Epidermal melanocyte (primary cell): ENCODE measurements around the gene DAB1.
"Not testable (repeated sequence)": the region's sequence is repeated elsewhere in the genome, so short reads cannot be mapped to it uniquely, and the experiment has no call there.

Source experiments
- DNase-seq: peaks from one replicate; pipeline ENCODE4 v3.0.0; 2011; ENCODE audit warnings: low spot score; ENCODE audit not compliant: insufficient read length

Gene DAB1

DNA sequence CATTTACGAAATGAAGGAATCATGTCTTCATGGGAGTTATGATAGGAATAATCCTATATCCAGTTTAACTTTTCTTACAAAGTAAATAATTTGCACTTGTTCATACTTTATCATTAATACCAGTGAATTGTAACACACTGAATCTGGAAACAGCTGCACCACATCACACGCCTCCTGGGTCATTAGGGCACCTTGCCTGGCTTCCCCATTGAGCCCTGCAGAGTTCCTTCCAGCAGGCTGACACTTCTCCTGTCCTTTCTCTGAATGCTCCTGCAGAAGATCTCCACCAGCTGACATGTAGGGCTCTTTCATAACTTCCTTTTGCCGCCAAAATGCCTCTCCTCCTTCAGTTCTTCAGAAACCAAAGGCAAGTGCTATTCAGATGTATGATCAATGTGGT lies 201.1 kb downstream of the DAB1 start:
- no peak for DNase-seq

DNA sequence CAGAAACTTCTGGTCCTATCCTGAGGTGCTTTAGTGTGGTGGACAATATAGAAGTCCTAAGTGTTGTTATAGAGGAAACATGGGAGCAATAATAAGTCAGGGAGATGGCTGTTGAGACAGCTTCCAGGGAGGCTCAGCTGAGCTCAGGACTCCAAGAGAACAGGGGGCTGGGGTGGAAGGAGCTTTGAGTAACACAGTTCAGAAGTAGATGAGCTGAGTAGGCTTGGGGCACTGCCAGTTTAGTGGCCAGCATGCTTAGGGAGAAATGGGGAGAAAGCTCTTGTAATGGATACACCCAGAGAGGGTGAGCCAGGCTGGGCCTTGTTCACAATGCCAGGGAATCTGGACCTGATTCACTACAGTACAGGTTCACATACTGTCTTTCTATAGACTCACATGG lies 201.6 kb downstream of the DAB1 start:
- no peak for DNase-seq

DNA sequence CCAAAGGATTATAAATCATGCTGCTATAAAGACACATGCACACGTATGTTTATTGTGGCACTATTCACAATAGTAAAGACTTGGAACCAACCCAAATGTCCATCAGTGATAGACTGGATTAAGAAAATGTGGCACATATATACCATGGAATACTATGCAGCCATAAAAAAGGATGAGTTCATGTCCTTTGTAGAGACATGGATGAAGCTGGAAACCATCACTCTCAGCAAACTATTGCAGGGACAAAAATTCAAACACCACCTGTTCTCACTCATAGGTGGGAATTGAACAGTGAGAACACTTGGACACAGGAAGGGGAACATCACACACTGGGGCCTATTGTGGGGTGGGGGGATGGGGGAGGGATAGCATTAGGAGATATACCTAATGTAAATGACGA lies 203.0 kb downstream of the DAB1 start:
- not testable (repeated sequence) for DNase-seq

DNA sequence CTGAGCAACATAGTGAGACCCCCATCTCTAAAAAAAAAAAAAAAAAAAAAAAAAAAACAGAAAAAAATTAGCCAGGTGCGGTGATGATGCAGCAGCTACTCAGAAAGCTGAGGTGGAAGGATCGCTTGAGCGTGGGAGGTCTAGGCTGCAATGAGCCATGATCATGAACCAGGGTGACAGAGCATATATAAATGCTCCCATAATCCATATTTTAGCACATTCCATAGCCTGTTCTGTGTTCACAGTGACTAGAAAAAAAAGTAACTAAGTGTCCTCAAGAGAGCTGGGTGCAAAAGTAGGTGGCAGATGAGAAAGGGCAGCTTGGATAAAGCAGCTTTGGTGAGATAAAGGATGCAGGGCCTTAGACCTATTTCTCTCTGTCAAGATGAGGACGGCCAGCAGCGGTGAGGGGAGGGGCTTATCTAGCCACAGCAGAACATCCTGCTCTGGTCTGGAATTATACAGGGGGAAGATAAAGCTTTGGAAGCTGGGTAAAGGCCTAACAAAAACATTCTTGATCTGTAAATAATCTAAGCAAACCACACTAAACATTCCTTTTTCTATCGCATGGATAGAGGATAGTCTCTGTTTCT lies 205.3 kb downstream of the DAB1 start:
- DNase-seq, result no peak

DNA sequence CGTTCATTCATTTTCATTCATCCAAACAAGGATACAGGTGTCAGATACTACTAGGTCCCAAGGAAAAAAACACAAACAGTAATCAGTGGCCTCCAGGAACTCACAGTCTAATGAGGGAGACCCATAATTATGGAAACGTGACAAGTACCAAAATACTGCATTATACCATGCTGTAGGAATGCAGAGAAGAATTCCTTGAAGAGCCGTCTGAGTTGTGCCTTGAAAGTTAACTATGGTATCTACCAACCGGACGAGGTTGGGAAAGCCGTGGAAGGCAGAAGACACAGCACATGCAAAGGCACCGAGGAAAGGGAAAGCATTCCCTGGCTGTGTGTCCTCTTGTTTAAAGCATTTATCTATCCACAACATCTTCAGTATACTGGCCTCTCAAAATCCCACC lies 206.0 kb downstream of the DAB1 start:
- no peak for DNase-seq

DNA sequence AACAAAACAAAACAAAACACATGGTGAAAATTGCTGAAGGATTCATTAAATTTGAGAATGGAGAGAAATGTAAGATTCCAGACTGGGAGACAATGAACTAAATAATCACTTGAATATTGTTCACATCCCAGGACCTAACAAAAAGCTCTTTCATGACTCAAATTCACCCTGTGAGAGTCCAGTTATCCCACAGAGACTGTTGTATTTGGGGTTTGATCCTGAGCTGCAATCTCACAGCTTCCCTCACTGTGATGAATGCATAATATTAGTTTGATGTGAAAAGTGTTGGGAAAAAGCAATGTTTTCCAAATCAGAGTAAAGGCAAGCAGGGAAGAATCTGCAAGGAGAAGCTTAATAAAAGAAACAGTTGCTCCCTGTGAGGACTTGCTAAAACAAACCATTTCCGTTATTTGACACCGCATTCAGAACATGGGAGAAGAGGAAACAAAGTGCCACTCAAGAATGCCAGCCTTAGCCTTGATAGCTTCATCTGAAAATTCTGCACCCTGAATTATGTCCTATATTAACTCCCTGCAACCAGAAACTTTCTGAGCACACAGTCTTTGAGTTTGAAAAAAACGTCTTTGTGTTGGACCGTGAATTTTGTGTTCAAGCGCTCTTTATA lies 208.8 kb downstream of the DAB1 start:
- no peak for DNase-seq

DNA sequence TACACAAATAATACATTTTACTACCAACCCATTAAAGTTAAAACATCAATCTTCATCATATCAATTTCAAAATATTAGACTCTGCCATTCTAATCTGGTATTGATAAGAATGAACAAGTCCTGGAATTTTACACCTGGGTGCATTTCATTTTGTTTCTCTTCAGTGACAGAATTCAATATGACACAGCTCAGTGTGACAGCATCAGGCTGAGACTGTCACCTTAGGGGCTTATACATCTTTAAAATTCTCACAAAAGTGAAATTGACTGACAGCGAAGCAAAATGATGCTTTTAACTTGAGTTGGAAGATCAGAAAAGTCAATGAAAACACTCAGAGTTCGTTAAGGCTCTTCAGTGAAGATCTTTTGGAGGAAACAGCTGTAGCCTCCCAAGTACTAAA lies 213.0 kb downstream of the DAB1 start:
- DNase-seq, result no peak

DNA sequence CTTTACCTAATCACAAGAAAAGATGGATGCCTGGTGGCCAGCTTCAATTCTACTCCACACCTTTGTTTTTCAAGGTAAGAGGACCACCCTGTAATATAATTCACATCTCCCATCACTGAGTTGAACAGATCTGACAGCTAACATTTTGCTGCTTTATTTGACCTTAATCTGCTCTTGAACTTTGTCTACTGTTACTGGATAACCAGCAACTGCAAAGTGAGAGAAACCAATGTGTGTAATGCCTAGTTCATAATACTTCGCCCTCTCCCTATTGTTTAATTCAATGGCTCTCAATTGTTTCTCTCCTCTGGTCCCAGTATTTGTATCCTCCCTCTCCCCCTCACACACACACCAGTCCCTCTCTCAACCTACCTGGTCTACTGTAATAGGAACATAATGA lies 214.4 kb downstream of the DAB1 start:
- no peak for DNase-seq

DNA sequence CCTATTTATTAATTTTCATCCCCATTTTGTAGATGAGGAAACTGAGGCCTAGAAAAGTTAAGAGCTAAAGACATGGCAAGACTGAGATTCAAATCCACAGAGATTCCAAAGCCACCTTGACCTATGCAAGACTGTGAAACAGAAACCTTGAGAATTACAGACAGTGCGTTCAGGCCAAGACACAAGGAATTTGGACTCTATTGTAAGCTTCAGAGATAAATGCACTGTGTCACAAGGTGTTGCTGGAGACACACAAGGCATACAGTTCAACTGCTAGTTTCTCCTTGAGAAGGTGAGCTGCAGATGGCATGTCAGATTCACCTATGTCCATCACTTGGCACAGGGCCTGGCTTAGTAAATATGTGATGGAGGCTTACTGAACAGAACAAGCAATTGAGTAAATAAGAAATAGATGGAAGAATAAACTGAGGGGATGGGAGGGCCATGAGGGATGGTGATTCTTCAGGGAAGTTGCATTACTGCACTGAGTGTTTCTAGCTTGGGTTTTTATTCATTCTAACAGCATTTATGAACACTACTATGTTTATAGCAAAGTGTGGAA lies 215.0 kb downstream of the DAB1 start:
- no peak for DNase-seq

DNA sequence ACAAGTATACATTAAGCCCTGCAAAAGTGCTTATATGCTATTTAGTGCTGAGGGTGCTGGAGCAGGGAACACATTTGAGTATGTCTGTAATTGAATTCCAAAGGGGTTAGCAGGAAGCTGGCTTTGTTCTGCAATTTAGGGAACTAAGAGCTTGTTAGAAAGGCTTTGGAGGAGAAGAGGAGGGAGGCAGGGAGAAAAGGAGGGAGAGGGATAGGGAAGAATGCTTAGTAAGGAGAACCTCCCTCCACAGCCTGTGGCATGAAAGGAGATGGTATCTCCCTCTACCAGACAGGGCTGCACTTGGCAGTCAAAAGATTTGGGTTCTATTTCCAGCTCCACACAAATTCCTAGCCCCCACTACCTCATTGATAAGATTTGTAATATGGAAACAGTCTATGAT lies 217.8 kb downstream of the DAB1 start:
- no peak for DNase-seq

DNA sequence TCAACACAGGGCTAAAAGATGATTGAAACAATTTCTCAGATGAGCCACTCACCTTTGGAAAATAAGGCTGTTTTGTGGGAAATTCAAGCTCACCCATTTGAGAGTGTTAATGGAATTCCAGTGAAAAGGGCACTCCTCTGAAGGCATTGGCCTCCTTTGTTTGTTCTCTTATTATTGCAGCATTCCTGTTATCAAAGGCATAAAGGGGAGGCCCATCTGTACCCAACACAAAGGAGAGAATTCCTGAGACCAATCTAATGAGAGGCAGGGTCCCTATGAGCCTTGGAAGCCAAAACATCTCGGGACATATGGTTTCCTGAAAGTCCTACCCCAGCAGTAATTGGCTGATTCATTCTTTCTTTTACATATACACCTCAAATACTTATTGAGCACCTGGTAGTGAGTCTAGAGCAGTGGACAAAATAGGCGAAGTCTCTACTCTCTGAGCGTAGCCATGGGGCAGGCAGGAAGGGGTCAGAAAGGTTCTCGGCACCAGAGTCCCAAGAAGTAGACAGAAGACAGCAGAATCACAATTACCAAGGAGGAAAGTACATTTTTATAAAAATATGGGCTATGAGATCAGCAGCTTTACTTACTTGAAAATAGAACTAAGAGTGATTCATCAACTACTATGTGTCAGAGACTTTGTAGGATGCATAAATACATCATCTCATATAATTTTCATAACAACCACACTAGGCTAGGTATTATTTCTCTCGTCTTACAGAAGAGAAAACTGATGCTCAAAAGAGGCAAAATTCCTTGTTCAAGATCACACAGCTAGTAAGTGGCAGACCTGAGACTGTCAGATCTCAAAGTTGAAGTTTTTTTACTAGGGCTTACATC lies 218.7 kb downstream of the DAB1 start:
- no peak for DNase-seq

DNA sequence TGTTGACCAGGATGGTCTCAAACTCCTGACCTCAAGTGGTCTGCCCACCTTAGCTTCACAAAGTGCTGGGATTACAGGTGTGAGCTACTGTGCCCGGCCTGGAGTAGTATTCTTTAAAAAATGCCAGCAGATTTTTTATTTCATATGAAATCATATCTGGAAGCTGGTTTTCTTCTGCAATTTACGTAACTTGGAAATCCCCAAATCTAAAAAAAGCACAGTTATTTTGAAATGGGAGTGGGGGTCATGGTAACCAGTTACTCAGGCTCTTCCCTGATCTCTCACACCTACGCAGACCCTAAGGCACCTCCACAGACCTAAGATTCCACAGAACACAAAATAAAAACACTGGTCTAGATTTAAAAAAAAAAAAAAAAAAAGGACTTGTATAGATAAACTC lies 219.8 kb downstream of the DAB1 start:
- DNase-seq, result no peak

DNA sequence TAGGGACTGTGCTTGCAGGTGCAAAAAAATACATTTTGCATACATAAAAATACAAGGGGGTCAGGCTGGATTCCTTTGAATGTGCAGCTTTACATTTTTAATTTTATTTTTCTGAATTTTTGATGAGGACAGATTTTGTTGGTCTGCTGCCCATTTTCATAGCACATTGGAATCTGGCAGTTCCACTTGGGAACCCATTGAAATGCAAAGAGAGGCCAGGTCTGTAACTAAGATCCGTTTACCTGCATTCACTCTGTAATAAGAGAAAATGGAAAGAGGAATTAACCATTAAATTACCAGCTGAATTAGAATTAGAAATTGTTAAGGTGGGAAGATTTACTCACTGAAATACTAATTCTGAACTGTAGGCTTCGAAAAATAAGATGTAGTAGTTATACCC lies 221.6 kb downstream of the DAB1 start:
- DNase-seq, result no peak

DNA sequence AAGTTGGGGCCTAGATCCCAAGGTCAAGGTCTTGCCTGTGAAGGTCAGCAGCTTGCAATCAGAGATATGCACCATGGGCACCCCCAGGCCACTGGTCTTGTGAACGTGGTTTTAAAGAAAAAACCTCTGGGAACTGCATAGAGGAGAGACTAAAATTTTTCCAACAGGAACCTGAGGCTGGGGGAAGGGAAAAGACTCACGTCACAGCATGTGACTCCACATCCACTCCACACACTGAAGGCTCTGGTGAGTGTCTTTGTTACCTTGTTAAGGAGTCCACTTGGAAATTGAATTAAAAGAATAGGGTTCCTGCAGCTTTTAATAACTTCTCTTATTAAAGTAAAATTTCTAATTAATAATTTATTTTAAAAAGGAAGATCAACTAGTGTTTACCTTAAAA lies 224.9 kb downstream of the DAB1 start:
- DNase-seq, result no peak

DNA sequence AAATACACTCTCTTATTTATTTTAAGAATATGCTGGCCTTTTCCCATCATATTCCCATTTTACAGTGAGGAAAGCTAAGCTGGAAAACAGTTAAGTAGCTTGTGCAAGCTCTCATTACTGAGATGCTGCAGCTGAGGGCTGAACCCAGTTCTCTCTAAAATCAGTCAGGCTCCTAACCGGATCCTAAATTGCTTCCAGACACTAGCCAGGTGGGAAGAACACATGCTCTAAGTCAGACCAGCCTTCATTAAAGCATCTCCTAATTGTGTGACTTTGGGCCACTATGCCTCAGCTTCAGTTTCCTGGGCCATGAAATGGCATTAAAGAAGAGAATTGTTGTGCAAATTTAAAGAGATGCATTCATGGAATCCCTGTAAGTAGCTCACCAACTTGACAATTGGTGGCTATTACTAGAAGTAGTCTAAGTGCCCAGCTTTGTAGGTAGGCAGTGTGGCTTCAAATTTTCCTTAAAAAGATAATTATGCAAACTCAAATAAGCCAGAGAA lies 228.4 kb downstream of the DAB1 start:
- no peak for DNase-seq

DNA sequence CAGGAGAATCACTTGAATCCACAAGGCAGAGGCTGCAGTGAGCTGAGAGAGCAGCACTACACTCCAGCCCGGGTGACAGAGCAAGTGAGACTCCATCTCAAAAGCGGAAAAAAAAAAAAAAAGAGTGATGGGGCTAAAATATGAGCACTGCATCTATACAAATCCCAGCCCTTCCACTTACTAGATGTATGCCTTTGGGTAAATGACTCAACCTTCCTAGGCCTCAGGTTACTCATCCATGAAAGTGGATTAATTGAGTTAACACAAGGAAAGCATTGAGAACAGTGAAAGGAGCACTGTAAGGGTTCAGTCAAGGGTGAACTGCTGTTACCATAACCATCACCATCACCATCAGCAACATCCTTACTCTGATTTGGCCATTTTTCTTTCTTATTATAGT lies 231.6 kb downstream of the DAB1 start:
- DNase-seq, result no peak

DNA sequence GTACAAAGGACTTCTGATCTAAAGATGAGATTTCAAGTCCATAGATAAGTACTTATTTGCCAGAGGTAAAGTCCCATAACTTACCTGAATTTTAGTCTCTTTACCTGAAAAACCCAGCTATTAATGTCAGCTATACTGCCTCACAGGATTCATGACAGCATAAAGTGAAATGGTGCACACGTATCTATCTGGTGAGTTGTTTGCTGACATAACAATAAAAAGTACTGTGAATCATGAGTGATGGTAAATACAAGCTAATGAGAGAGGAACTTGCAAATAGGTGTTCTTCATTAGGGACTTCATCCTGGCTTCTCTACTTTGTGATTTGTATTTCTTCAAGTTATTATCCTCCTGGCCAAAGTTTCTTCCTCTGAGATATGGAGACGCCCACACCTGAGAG lies 233.0 kb downstream of the DAB1 start:
- DNase-seq, result no peak

DNA sequence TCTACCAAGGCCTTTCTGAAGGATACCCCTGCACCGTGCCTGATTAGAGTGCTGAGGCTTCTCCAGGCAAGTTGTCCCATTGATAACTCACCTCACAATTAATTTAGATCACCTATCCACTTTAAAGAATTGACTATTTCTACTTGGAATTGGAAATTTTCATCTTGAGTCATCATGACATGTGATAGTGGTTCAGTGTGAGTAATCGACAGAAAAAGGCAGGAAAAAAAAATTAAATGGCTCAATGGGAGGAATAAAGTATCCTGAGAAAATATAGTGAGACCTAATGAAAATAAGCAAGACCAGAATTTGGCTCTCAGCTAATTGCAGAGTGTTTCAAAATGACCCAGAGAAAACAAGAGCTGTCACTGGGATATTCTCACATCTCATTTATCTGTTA lies 235.7 kb downstream of the DAB1 start:
- no peak for DNase-seq

DNA sequence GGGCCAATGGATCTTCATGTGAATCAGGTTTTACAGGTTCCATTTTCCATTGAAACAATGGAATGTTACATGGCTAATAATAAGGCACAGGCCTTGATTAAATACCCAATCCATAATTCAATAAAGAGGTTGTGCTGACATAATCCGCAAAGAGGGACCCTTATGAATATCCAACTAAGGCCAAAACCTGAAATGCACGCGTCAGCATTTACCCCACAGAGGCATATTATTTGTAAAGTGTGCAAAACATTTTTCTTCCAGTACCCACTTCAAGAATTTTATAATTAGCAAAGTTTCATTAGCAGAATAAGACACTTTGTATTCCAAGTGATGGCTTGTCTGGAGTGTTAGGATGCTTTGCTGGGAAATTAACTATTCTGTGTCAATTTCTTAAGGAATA lies 237.4 kb downstream of the DAB1 start:
- no peak for DNase-seq

DNA sequence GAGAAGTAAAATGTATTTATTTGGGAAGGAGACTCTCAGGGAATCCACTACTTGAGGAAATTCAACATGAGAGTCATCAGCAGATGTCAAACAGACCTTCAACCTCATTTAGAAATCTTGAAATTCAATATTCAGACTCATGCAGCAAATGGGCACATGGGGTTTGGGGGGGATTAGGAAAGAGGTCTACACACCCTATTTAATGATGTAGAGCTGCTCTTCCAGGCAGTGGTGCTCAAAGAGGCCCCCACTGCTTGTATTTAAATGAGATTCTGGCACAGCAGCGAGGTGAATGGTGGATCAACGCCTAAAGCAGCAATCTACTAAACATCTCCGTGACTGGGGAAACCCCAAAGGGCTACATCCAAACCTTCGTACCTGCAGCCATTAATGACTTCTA lies 244.9 kb downstream of the DAB1 start:
- no peak for DNase-seq

DNA sequence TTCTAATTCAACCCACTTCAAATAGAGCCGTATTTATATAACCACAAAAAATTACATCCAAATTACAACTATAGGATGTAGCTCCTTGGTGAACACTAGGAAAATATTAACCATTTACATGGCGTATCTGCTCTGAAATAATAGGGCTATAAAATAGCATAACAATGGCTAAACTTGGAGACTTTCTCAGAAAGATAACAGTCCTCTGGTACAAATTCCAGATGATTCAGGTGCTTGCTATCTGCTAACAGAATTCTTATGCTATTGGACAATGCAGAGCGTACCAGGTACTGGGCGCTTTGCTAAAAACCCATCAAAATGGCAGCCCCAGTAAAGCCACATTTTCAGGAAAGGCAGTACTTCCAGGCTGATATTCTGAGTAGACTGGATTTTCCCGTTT lies 248.4 kb downstream of the DAB1 start:
- no peak for DNase-seq

DNA sequence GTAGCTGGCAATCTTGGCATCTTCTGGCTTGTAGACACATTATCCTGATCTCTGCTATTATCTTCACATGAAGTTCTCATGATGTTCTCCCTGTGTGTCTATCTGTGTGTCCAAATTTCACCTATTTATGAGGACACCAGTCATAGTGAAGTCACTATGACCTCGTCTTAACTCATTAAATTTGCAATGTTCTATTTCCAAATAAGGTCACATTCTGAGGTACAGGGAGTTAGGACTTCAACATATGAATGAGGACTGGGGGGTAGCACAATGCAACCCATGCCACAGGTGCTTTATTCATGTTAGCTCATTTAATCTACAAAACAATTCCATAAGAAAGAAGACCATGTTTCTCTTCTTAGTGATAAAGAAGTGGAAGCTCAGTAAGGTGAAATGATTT lies 251.8 kb downstream of the DAB1 start:
- no peak for DNase-seq
